NCI-H1436 (cell line): ENCODE results near the gene TIMM13.
"Not testable (repeated sequence)": the region's sequence is repeated elsewhere in the genome, so short reads cannot be mapped to it uniquely, and the experiment has no call there.

Experiments
- DNase-seq: peaks from one replicate; lab custom pipeline; 2025; lab: John Stamatoyannopoulos, UW

TIMM13 gene

GRCh38 chr19:2429917-2430535, 2.6 kb upstream of the TIMM13 start:
- no peak for DNase-seq

GRCh38 chr19:2428756-2429711, 1.6 kb upstream of the TIMM13 start:
- no peak for DNase-seq

- DNase-seq, result no peak
Measured at GRCh38 chr19:2428321-2428690, 920 bp upstream of the TIMM13 start.

- DNase-seq, result no peak
Measured at GRCh38 chr19:2426611-2427428, 566 bp downstream of the TIMM13 start.

- DNase-seq, result no peak
Measured at GRCh38 chr19:2425622-2426581, 1.5 kb downstream of the TIMM13 start.

GRCh38 chr19:2424686-2425621, 2.4 kb downstream of the TIMM13 start:
- DNase-seq, result no peak

GRCh38 chr19:2423915-2424685, 3.3 kb downstream of the TIMM13 start:
- DNase-seq, result no peak

- no peak for DNase-seq
Measured at GRCh38 chr19:2423071-2423914, 4.1 kb downstream of the TIMM13 start.

GRCh38 chr19:2421581-2422306, 5.6 kb downstream of the TIMM13 start:
- no peak for DNase-seq

GRCh38 chr19:2420490-2420889, 6.9 kb downstream of the TIMM13 start:
- no peak for DNase-seq

GRCh38 chr19:2419754-2420153, 7.6 kb downstream of the TIMM13 start:
- DNase-seq, result no peak

- no peak for DNase-seq
Measured at GRCh38 chr19:2417881-2418406, 9.4 kb downstream of the TIMM13 start.

GRCh38 chr19:2417436-2417835, 9.9 kb downstream of the TIMM13 start:
- not testable (repeated sequence) for DNase-seq

GRCh38 chr19:2416321-2417097, 10.9 kb downstream of the TIMM13 start:
- no peak for DNase-seq

- DNase-seq, result no peak
Measured at GRCh38 chr19:2415973-2416319, 11.4 kb downstream of the TIMM13 start.

- DNase-seq, result no peak
Measured at GRCh38 chr19:2415281-2415972, 12.0 kb downstream of the TIMM13 start.
